Thyroid gland (tissue), 4 donors: ENCODE results near the gene TUBB6.

ENCODE experiments used
- CTCF ChIP-seq, 6 experiments: fragments of 200-600 bp in 3 of 6; fragments of 450-650 bp in 3 of 6; sonication (generic) in 3 of 6; IDR thresholded peaks; one replicate each; pipeline ENCODE4 v1.5.1; 2016 to 2019; ENCODE audit warnings: antibody characterized with exemption in 6 of 6, mild to moderate bottlenecking in 2 of 6, inconsistent platforms in 1 of 6, moderate library complexity in 1 of 6
- POLR2A ChIP-seq, 2 donors: fragments of 450-650 bp; IDR thresholded peaks; one replicate each; pipeline ENCODE4 v1.6.1; 2017; ENCODE audit warnings: antibody characterized with exemption in 2 of 2, mild to moderate bottlenecking in 2 of 2, moderate library complexity in 1 of 2

GRCh38 chr18:12287131-12287681, 20.8 kb upstream of the TUBB6 start:
- TF ChIP-seq POLR2A (IDR thresholded peaks at IDR 0.05) (no peak), CTCF (IDR thresholded peaks at IDR 0.05) (no peak)
